Right kidney (tissue), 1 donor: ENCODE results near the gene UTP25.
"Not testable (repeated sequence)": the region's sequence is repeated elsewhere in the genome, so short reads cannot be mapped to it uniquely, and the experiment has no call there.

ENCODE experiments used
- DNase-seq: peaks from one replicate; pipeline ENCODE4 v3.0.0-alpha.2; 2016

Gene UTP25

GRCh38 chr1:209898271-209898670 lies 70.5 kb downstream of the UTP25 start:
- not testable (repeated sequence) for DNase-seq

- DNase-seq: not testable (repeated sequence)
Observed at GRCh38 chr1:209898851-209899250, 71.1 kb downstream of the UTP25 start.

DNA sequence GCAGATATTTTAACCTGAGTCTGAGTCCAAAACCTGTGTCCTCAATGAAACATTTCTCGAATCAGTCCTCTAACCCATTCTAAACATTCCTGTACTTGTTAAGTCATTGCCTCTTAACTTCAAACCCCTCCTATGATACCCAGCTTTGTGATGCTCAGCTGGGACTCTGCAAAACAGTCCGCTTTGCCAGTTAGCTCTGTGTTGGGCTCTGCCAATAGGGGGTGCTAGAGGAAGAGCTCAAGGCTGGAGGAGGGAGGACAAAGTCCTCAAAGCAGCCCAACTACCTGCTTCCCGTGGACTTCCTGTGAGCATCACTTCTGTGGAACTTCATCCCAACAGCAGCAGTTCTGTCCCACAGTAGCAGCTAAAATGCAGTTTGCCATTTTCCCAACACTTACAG lies 72.2 kb downstream of the UTP25 start:
- no peak for DNase-seq

DNA sequence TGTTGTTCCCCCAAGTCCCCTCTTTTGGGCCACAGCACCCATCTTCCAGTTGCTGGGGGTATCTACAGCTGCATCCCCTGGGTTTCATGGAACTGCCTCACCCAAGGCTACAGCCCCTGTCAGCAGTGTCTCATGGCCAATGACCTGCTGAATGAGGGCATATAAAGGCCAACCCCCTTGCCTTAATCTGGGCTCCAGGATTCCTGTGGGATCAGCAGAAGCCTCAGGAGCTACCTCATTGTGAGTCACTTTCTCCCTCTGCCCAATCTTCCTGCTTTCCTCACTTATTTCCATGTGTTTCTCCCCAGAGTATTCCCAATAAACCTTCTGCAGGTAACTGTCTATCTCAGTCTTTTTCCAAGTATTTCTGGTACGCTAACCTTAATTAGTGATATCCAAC lies 73.0 kb downstream of the UTP25 start:
- no peak for DNase-seq

GRCh38 chr1:209901211-209901610 lies 73.4 kb downstream of the UTP25 start:
- no peak for DNase-seq

DNA sequence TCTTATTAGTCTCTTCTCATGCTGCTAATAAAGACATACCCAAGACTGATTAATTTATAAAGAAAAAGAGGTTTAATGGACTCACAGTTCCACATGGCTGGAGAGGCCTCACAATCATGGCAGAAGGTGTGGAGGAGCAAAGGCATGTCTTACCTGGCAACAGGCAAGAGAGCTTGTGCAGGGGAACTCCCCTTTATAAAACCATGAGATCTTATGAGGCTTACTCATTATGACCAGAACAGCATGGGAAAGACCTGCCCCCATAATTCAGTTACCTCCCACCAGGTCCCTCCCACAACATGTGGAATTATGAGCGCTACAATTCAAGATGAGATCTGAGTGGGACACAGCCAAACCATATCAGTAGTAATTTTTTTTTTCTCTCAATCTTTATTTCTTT lies 77.0 kb downstream of the UTP25 start:
- not testable (repeated sequence) for DNase-seq
